Measurements from ENCODE around the gene FGF12. TPM values are rescaled to one million over a fixed set of nuclear protein-coding genes. Genes with fewer than 3 reads are reported as not detected.

The FGF12 gene
- total and polyA plus RNA-seq, 2 experiments from 2014 or later, result 6.0 to 14.3 TPM

DNA sequence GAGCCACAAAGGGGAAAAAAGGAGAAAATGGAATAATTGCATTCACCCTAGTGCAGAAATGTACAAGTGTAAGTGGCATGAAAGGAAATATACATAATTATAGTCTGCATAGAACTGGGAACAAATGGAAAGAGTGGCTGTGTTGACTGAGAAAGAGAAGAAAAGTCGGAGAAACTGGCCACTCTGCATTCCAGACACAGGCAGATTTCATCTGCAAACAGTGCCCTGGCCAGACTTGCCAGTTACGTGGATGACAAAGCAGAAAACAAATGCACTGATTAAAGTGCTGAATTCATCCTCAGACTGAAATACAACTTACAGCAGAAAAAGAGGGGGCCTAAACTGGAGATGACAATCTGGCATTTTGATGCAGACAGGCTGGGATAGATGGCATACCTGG is 129.8 kb downstream of the FGF12 start:
- Mint-ChIP-seq H3K4me3 (no peak overlapping the region), H3K9me3 (no peaks in the 10 kb centered on the region; the same call in 2 of the 3 replicates), H3K27ac (peak overlapping the region; percentile 49; the same call in 1 of the 2 replicates), H3K4me1 (peaks cover 8% of the 10 kb centered on the region; the same call in 2 of the 3 replicates), H3K27me3 (ENCODE audit: insufficient read depth, low read depth, poor library complexity) (peaks cover under 1% of the 10 kb centered on the region), H3K36me3 (ENCODE audit: low read depth) (no peaks in the 10 kb centered on the region)
- DNase-seq (ENCODE audit: low spot score) (peak; percentile 5), ATAC-seq (no peak)
- Histone ChIP-seq H3K4me3 (no peak overlapping the region), H3K4me2 (no peak overlapping the region), H3F3A (replicated peaks; ENCODE audit: low read depth) (no peaks in the 10 kb centered on the region), H3K27me3 (ENCODE audit: insufficient read depth) (no peaks in the 10 kb centered on the region), H3K4me1 (ENCODE audit: insufficient read depth) (no peaks in the 10 kb centered on the region), H3K9me2 (ENCODE audit: insufficient read depth) (no peaks in the 10 kb centered on the region), H2AFZ (no peak overlapping the region), H3K27ac (ENCODE audit: low read depth) (no peak overlapping the region), H3K79me2 (replicated peaks; ENCODE audit: insufficient read depth) (no peaks in the 10 kb centered on the region), H3K36me3 (ENCODE audit: insufficient read depth) (no peaks in the 10 kb centered on the region), H4K20me1 (replicated peaks; ENCODE audit: insufficient read depth) (no peaks in the 10 kb centered on the region)
- TF ChIP-seq, protein P1, sequence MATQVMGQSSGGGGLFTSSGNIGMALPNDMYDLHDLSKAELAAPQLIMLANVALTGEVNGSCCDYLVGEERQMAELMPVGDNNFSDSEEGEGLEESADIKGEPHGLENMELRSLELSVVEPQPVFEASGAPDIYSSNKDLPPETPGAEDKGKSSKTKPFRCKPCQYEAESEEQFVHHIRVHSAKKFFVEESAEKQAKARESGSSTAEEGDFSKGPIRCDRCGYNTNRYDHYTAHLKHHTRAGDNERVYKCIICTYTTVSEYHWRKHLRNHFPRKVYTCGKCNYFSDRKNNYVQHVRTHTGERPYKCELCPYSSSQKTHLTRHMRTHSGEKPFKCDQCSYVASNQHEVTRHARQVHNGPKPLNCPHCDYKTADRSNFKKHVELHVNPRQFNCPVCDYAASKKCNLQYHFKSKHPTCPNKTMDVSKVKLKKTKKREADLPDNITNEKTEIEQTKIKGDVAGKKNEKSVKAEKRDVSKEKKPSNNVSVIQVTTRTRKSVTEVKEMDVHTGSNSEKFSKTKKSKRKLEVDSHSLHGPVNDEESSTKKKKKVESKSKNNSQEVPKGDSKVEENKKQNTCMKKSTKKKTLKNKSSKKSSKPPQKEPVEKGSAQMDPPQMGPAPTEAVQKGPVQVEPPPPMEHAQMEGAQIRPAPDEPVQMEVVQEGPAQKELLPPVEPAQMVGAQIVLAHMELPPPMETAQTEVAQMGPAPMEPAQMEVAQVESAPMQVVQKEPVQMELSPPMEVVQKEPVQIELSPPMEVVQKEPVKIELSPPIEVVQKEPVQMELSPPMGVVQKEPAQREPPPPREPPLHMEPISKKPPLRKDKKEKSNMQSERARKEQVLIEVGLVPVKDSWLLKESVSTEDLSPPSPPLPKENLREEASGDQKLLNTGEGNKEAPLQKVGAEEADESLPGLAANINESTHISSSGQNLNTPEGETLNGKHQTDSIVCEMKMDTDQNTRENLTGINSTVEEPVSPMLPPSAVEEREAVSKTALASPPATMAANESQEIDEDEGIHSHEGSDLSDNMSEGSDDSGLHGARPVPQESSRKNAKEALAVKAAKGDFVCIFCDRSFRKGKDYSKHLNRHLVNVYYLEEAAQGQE (IDR thresholded peaks at IDR 0.05; ENCODE audit: unreplicated experiment), result no peak
- TF ChIP-seq, protein P2, sequence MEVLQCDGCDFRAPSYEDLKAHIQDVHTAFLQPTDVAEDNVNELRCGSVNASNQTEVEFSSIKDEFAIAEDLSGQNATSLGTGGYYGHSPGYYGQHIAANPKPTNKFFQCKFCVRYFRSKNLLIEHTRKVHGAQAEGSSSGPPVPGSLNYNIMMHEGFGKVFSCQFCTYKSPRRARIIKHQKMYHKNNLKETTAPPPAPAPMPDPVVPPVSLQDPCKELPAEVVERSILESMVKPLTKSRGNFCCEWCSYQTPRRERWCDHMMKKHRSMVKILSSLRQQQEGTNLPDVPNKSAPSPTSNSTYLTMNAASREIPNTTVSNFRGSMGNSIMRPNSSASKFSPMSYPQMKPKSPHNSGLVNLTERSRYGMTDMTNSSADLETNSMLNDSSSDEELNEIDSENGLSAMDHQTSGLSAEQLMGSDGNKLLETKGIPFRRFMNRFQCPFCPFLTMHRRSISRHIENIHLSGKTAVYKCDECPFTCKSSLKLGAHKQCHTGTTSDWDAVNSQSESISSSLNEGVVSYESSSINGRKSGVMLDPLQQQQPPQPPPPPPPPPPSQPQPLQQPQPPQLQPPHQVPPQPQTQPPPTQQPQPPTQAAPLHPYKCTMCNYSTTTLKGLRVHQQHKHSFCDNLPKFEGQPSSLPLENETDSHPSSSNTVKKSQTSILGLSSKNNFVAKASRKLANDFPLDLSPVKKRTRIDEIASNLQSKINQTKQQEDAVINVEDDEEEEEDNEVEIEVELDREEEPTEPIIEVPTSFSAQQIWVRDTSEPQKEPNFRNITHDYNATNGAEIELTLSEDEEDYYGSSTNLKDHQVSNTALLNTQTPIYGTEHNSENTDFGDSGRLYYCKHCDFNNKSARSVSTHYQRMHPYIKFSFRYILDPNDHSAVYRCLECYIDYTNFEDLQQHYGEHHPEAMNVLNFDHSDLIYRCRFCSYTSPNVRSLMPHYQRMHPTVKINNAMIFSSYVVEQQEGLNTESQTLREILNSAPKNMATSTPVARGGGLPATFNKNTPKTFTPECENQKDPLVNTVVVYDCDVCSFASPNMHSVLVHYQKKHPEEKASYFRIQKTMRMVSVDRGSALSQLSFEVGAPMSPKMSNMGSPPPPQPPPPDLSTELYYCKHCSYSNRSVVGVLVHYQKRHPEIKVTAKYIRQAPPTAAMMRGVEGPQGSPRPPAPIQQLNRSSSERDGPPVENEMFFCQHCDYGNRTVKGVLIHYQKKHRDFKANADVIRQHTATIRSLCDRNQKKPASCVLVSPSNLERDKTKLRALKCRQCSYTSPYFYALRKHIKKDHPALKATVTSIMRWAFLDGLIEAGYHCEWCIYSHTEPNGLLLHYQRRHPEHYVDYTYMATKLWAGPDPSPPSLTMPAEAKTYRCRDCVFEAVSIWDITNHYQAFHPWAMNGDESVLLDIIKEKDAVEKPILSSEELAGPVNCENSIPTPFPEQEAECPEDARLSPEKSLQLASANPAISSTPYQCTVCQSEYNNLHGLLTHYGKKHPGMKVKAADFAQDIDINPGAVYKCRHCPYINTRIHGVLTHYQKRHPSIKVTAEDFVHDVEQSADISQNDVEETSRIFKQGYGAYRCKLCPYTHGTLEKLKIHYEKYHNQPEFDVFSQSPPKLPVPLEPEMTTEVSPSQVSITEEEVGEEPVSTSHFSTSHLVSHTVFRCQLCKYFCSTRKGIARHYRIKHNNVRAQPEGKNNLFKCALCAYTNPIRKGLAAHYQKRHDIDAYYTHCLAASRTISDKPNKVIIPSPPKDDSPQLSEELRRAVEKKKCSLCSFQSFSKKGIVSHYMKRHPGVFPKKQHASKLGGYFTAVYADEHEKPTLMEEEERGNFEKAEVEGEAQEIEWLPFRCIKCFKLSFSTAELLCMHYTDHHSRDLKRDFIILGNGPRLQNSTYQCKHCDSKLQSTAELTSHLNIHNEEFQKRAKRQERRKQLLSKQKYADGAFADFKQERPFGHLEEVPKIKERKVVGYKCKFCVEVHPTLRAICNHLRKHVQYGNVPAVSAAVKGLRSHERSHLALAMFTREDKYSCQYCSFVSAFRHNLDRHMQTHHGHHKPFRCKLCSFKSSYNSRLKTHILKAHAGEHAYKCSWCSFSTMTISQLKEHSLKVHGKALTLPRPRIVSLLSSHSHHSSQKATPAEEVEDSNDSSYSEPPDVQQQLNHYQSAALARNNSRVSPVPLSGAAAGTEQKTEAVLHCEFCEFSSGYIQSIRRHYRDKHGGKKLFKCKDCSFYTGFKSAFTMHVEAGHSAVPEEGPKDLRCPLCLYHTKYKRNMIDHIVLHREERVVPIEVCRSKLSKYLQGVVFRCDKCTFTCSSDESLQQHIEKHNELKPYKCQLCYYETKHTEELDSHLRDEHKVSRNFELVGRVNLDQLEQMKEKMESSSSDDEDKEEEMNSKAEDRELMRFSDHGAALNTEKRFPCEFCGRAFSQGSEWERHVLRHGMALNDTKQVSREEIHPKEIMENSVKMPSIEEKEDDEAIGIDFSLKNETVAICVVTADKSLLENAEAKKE (CRISPR knock-in tag; IDR thresholded peaks at IDR 0.05), result no peak
- no peak for TF ChIP-seq EZH2phosphoT487 (IDR thresholded peaks at IDR 0.05; ENCODE audit: unreplicated experiment)
- no peak for TF ChIP-seq POLR2AphosphoS5 (IDR thresholded peaks at IDR 0.05; ENCODE audit: low read depth)
- TF ChIP-seq, protein P3, sequence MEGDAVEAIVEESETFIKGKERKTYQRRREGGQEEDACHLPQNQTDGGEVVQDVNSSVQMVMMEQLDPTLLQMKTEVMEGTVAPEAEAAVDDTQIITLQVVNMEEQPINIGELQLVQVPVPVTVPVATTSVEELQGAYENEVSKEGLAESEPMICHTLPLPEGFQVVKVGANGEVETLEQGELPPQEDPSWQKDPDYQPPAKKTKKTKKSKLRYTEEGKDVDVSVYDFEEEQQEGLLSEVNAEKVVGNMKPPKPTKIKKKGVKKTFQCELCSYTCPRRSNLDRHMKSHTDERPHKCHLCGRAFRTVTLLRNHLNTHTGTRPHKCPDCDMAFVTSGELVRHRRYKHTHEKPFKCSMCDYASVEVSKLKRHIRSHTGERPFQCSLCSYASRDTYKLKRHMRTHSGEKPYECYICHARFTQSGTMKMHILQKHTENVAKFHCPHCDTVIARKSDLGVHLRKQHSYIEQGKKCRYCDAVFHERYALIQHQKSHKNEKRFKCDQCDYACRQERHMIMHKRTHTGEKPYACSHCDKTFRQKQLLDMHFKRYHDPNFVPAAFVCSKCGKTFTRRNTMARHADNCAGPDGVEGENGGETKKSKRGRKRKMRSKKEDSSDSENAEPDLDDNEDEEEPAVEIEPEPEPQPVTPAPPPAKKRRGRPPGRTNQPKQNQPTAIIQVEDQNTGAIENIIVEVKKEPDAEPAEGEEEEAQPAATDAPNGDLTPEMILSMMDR (conservative IDR thresholded peaks at IDR 0.05; ENCODE audit: low read depth in 2 of 2), result no peak
- TF ChIP-seq NANOG (IDR thresholded peaks at IDR 0.05; ENCODE audit: borderline replicate concordance), result no peak
